IPS-NIHi7 (cell line): ENCODE results near the gene DDX10.

Experiments
- DNase-seq: peaks from one replicate; pipeline ENCODE4 v3.0.0; 2012; ENCODE audit warnings: mixed read lengths; ENCODE audit errors: extremely low spot score

The DDX10 gene

GRCh38 chr11:108872781-108873291 is 208.0 kb downstream of the DDX10 start:
- DNase-seq = no peak

DNA sequence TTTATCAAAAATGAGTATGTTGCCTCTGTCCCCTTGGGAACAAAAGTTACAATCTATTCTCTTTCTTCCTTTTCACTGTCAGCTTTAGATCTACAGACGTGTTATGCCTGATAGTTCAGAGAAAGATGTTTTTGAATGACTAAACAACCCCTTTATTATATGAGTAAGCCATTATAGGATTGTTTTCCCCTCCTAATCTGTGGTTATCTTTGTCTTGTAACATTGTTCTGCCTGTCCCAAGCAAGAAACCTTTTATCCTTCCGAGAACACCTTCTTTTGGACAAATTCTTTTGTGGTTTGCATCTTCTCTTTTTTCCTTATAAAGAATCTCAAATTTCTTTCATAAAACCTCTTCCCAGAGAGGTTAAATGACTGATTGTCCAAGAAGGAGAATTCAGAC is 208.4 kb downstream of the DDX10 start:
- no peak for DNase-seq

DNA sequence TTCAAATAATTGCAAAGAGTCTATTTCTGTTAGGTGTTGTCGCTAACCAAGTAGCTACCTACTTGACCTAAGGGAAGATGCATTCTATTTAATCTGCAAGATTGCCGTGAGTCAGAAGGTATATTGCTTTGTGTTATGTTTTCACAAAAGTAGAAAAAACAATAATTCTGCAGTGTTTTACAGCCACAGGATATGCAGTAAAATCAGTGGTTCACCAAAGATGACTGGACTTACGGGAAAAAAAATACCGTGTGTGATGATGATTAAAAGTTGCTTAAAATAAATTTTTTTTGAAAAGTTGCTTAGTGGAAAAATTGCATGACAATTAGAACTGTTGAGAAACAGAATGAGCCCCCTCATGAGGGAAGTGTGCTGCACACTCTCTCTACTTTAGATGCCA is 209.1 kb downstream of the DDX10 start:
- no peak for DNase-seq

DNA sequence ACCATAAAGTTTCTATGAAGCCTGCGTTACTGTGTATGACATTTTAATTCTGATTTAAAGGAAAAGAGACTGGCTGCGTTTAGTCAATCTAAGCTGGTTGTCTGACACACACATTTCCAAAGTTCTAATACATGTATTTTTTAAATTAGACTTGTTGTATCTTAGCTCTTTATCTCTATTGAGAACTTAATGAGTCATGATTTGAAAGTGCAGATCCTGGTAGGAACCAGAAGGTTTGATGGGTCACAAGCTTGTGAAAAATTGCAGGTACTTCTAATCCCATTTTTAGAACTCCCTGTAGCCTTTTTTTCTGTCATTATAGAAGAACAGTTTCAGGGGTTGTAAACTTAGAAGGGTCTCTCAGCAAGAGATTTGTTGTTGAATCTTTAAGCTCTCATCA is 210.3 kb downstream of the DDX10 start:
- DNase-seq = no peak

DNA sequence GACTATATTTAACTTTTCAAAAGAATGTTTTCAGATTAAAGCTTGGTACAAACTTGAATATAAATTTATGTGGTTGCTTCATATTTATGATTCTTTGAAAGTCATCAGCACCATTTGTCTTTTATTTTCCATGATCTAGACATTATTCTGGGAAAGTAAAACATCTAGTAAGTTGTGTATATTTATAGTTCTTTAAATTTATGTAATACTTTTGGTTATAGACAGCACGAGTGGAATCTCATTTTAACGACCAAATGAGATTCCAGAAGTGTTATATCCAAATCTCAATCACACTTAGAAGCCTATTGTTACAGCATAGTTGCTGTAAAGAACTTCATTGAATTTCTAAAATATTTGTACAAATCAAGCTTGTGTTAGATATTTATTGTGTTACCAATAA is 212.3 kb downstream of the DDX10 start:
- no peak for DNase-seq

- no peak for DNase-seq
These were observed 215.6 kb downstream of the DDX10 start for GRCh38 chr11:108880510-108880909.

- no peak for DNase-seq
These were observed 216.3 kb downstream of the DDX10 start for GRCh38 chr11:108881131-108881530.

GRCh38 chr11:108882211-108882831 is 217.5 kb downstream of the DDX10 start:
- no peak for DNase-seq

DNA sequence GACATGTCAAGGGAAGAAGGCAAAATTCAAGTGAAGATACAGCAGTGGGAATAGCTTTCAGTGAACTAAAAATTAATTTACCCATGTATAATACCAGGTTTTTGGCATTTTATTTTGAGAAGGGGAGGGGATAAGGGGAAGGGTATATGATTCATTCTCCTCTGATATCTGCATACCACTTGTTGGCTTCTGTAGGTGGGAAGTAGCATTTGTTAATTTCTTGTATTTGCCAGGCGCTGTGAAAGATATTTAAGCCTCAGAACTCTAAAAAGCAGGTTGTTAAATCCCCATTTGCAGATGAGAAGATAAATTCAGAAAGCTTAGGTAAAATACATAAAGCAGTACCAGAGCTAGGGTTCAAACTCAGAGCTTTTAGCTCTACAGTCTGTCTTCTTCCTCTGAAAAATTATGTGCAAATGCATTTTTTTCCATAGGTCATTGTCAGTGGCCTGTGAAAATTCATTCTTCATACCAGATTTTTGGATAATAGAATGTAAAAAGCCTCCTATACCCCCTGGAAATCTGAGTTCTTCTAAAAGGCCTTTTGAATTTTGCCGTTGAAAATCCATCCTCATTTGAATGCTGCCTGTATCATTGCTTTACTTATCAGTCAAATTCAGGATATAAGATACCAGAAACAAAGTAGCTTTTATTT is 221.3 kb downstream of the DDX10 start:
- no peak for DNase-seq

DNA sequence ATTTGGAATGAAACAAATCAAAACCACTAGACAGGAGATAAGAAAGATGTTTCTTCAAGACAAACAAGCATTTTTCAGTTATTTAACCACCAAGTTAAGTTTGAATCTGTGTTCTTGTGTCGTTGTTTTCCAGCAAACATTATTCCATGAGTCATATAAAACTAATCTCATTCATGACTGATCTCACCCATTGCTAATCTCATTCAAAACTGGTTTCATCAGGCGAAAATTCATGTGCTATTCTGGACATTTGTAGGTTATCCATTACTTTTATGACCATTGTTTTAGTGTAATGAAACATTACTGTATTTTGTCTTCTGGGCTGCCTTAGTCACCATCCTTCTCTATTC is 221.8 kb downstream of the DDX10 start:
- DNase-seq = no peak

- DNase-seq = no peak
These were observed 222.8 kb downstream of the DDX10 start for GRCh38 chr11:108887436-108888238.

- no peak for DNase-seq
These were observed 225.7 kb downstream of the DDX10 start for GRCh38 chr11:108890482-108891105.

DNA sequence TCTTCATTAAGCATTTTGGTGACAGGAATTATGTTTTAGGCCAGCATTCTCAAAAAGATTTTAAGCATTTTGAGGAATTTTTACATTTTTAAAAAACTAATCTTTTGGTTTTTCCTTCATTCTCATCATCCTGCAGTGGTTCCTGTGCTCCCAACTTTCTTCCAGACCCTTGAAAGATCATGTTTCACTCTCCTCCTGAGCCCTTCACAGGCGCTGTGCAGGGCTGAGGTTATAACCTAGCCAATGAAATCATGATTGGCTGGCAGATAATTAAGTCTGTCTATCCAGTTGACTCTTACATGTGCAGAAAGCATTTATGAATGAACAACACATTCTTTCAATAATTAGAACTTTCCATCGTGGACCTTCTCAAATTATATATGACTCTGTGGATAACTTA is 226.3 kb downstream of the DDX10 start:
- DNase-seq = no peak

- no peak for DNase-seq
These were observed 227.1 kb downstream of the DDX10 start for GRCh38 chr11:108891909-108892511.

DNA sequence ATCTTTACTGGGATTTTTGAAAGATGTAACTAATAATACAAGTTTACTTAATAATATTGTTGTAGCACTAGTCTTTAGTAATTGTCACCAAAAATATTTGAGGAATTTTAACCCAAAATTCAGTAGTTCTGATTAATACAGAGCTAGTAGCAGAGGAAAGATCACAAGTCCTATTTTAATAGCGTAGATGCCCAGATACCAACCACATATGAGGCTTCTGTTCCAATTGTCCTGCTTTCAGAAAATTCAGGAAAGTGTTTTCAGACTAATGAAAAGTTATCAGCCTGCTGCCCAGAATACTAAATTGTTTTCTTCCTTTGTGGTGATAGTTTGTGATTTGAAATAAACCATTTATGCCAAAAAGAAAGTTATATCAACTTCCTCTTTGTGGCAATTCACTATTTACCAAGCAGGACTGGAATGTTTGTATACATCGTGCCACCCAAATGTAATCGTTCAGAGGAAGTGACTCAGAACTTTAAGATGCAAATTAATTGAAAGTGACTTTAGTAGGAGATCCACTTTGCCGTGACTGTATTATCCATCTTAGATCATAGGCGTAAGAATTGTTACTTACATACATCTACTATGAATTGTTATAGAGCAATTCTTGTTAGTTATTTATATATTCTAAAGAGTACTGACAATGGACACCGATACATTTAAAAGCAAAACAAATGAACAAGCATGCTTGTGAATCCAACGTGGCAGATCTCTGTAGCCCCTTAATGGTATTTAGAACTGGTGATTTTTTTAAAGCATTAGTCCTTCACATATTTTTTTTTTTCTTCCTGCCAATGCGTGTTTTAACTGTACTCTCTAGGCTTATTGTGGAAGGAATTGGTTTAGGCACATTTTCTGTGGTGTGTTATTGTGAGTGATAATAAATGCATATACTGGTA is 231.0 kb downstream of the DDX10 start:
- DNase-seq = no peak

DNA sequence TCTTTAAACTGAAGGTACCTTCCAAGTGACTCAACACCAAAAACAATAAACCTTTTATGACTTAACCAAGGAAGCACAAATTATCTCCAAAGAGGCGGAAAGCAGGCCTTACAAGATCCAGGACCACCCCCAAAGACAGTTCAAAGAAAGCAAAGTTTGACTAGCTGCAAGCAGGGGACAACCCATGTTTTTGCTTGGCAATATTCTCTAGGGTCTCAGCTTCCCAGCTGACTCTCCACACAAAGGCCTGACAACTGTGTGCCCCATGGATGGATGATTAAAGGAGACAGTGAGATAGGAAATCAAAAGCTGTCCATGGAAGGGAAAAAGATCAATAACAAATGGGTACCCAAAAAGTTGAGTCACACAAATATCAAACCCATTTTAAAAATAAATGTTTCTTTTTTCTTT is 232.2 kb downstream of the DDX10 start:
- DNase-seq = no peak

DNA sequence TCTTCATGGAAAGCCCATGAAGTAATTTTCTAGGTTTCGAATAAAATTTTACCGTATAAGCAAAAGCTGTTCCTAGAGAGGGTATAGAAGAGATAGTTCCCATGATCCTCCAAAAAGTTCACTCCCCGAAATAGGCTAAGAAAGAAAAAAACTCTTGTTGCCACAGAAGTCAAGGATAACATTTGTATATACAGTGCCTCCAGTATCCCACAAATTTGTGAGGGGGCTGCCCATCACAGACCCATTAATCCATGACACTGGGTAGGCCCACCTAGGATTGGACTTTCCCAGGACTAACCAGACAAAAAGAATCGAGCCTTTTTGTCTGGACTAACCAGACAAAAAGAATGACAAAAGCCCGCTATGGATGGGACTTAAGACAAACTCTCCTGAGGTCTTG is 233.0 kb downstream of the DDX10 start:
- DNase-seq = no peak

- no peak for DNase-seq
These were observed 236.5 kb downstream of the DDX10 start for GRCh38 chr11:108901359-108901758.

DNA sequence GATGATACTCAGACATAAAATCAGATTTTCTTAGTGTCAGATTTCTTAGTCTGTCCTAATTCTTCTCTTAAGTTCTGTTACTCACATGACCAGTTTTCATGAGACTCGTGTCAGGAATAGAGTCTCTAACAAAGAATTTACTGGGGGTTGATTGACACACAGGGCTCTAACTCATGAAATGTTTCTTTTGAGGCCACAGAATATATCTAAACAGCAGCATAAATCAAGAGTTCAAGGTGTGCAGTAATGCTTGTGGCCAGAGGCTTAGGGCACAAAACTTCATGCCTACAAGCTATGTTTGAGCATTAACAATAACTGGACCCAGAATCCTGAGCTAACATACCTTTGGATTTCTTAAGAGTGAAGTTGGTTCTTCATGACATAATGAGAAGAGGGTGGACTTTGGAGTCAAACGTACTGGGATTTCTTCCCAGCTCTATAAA is 237.2 kb downstream of the DDX10 start:
- no peak for DNase-seq

- DNase-seq = no peak
These were observed 239.6 kb downstream of the DDX10 start for GRCh38 chr11:108904480-108904879.

GRCh38 chr11:108906329-108906728 is 241.5 kb downstream of the DDX10 start:
- DNase-seq = no peak
